Effector CD4-positive, alpha-beta T cell (primary cell): ENCODE data around the gene TRPT1.

ENCODE experiments used
- DNase-seq: peaks from one replicate; pipeline ENCODE4 v3.0.0-alpha.2; 2020

The TRPT1 gene

DNA sequence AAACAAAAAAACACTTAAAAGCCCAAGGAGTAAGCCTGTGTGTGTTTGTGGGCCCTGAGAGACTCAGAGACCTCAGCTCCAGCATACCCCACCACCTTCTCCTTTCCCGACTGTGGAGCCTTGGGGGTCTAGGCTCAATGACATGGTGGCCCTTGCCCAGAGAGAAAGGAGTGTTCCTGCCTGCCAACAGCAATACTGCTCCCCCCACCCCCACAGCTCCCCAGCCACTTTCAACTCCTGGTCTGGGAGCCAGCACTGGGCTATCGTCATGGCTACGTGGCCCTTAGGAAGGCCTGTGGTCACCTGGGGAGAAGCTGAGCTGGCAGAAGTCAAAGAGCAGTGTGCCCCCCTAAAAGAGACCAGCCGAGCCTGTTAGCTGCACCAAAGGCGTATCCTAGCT is 18.1 kb upstream of the TRPT1 start:
- no peak for DNase-seq

DNA sequence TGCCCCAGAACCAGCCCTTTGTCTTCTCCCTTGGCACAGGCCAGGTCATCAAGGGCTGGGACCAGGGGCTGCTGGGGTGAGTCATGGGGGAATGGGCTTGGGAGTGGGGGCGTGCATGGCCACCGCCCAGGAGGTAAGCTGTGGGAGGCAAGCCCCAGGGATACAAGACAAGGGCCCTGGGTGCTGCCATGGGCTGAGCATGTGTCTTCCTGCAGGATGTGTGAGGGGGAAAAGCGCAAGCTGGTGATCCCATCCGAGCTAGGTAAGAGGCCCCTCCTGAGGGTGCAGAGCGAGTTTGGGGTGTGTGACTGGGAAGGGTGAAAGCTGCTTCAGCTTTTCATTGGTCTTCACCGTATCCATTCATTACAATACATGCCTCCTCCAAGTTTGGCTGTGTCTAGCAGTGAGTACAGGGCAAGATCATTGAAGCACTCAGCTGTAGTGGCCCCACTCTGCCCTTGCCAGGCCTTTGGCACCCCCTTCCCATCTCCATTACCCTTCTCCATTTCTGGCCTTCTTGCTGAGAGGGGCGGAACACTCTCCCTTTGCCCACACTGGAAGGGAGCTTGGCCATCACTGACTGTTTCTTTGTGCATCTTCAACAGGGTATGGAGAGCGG is 17.4 kb upstream of the TRPT1 start:
- no peak for DNase-seq

DNA sequence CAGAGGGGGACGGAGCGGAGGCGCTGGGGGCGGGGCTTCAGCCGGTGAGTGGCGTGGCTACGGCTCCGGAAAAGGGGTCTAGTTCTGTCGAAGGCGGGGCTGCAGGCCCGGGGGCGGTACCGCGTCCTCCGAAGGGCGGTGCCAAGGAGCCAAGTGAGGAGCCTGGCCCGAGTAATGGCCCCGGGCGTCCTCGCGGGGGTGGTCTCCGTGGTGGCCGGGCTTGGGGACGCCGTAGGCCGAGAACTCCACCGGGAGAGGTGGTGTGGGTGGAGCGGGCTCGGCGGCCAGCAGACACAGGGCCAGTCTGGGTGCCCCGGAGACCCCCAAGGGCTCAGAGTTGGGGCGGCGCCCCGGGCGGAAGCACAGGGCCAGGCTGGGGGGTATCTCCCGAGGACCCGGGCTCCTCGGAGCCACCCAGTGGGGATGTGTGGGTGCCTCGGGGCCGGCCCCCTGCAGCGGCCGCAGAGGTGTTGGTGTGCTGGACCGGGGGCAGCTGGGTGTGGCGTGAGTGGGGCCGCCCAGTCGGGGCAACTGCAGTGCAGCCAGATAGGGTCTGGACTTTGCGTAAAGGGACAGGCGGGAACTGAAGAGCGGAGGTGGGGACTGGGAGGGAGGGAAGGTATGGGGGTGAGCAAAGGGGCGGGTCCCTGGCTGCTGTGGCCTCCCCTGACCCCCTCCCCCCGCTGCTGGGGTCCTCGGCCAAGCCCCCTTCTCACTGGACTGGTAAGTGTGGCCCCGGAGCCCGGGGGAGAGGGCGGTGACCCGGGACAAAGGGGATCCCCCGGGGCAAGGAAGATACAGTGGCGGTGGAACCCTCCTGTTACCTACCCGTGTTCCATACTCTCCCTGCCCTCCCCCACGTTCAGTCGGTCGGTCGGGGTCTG is 15.7 kb upstream of the TRPT1 start:
- no peak for DNase-seq

DNA sequence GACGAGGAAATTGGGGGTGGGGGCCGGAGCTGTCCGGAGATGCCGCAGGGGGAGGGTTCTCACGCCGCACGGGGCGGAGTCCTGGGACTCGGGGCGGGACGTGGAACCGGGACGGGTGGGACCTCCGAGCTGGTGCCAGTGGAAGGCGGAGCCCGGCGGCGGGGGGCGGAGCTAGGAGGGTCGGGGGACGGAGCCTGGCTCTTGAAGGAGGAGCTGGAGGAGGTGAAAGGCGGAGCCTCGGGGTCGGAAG is 15.2 kb upstream of the TRPT1 start:
- DNase-seq, result peak; percentile 98

DNA sequence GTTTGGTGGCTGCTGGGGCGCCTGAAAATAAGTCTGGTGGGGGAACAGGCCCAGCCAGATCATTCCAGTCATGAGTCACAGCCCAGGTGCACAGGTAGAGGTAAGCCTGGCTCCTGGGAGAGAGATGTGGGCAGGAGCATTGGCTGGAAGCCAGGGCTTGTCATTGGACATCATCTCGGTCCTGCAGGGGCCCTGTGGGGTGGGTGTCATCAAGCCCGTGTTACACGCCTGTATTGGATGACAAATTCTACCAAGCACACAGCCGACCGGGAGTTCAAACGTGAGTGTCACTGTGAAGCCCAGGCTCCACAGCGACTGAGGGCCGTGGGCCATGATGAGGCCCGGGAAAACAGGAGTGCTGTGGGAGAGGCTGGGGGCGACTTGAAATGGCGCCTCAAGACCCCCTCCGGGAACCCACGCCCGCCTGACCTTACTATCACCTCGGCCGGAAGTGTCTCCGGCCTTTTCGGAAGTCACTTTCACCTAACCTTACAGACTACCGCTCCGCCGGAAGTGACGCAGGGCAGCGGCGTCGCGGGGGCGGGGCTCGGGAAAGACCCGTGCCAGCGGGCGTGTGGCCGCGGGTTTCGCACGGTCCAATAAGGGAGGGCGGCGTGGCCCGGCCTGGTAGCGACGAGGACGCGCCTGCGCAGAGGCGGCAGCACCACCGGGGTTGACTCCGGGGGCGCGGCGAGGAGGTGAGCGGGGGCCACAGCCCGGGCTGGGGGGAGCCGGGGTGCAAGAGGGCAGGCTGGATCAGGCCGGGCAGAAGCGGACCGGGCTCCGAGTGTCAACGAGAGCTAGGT is 14.7 kb upstream of the TRPT1 start, which contains the start of gene FKBP2:
Gene FKBP2 (plus strand): TSS at position 661 of the 806 bp plus-strand sequence. CDS start 1,293 bp downstream, outside the sequence.
- DNase-seq, result peak; percentile 97

DNA sequence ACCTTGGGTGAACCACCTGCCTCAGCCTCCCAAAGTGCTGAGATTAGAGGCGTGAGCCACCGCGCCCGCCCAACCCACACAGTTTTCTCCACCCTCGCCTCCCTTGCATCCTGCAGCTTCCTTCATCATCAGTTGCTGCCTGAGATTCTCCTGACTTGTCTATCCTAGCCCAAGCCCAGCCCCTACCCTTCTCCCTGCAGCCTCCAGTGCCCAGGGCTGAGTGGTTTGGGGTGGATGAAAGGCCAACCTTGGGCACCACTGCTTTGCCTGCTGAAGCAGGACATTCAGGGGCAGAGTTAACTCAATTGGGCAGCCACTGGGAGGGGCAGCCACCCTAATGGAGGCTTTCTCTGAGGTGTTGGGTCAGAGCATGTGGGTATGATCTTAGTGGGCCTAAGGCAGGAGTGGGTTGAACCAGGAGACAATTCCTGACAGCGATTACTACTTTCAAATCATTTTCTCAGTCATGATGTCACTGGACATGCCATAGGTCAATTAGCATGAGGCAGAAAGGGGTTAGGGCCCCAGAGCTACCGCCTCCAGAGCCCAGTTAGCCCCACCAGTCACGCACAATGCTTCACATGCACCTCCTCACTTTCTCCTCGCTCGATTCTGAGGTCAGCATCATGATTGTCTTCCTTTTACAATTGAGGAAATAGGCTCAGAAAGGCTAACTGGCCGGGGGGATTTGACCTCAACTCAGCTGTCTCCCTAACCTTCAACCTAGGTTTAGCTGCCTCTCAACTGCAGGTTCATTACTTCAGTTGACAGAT is 13.9 kb upstream of the TRPT1 start:
- DNase-seq, result no peak

DNA sequence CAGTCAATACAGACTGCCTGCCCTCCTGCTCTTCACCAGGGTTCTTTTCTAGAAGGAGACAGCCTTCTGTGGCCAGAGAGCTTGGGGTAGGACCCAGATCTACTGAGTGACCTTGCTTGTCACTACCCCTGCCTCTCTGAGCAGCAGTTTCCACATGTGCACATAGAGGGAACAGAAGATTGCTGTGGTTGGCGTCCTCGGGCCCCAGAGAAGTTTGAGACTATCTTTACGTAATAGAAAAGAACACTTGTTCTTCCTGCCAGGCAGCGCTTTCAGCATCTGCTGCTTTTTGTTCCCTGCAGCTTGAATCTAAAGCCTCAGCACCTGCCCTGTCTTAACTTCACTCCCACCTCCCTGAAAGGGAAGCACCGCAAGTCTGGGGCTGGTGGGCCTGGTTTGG is 13.0 kb upstream of the TRPT1 start:
- DNase-seq, result no peak

DNA sequence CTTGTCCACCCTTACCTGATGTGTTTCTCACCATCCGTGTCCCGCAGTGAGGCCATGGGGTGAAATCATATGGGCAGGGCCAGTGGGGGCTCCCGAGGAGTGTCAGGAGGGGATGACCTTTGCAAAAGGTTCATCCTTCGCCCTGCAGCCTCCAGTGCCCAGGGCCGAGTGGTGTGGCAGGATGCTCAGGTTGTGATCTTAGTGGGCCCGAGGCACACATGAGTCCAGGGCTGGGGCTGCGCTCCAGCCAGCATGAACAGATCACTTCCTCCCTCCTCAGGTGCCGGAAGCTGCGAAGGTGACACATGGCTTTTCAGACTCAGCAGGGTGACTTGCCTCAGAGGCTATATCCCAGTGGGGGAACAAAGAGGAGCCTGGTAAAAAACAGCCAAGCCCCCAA is 12.1 kb upstream of the TRPT1 start:
- DNase-seq, result no peak

DNA sequence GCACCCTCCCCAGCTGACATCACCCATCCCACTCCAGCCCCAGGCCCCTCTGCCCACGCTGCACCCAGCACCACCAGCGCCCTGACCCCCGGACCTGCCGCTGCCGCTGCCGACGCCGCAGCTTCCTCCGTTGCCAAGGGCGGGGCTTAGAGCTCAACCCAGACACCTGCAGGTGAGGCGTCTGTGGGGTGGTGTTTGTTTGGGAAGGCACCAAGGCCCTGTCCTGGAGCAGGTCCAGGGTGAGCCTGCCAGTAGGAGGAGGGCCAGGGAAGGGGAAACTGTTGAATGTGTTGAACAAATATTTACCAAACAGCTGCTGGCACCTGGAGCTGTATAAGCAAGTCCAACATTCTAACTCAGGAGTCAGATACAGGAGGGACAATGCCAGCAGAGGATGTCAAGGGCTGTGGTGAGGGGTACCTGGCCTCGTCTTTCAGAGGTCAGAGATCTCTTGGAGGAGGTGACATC is 11.5 kb upstream of the TRPT1 start:
- no peak for DNase-seq

DNA sequence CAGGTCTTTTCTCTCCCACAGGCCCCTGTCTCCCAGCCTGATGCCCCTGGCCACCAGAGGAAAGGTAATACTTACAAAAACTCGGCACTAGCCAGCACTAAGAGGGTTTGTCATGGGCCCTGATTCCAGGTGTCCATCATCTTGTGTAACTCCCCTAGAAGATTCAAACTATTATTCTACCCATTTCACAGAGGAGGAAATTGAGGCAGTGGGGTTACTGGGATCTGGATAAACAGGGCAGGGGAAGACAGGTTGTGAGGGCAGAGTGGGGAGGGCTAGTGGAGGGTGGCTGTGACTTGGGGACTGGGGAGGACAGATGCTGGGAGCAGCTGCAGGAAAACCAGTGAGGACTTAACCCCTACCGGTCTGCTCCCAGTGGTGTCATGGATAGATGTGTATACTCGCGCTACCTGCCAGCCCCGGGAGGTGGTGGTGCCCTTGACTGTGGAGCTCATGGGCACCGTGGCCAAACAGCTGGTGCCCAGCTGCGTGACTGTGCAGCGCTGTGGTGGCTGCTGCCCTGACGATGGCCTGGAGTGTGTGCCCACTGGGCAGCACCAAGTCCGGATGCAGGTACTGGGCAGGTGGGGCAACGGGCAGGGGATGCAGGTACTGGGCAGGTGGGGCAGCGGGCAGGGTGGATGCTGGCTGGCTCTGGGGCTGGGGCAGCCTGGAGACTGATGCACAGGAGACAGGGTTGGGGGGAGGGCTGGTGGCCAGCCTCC is 9.6 kb upstream of the TRPT1 start:
- DNase-seq, result no peak

DNA sequence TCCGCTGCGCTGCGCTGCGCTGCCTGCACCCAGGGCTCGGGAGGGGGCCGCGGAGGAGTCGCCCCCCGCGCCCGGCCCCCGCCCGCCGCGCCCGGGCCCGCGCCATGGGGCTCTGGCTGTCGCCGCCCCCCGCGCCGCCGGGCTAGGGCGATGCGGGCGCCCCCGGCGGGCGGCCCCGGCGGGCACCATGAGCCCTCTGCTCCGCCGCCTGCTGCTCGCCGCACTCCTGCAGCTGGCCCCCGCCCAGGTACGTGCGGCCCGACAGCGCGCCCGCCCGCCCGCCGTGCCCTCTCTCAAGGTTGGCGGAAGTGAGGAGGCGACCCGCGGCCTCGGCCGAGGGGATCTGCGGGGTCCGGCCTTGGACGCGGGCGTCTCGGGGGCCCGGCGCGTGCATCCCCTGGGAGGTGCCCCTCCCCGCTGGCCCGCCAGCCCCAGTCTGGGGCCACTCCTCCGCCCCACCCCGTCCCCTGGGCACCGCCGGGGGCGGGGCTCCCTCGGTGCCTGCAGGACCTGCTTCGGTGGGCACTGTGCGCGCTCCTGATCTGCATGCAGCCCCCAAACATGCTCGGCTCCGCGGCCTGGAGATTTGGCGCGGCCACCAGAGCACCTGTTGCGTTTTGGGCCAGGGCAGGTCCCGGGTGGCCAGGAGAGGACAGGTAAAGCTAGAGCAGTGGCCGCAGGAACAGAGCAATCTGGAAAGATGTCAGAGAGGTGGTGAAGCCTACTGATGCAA is 8.8 kb upstream of the TRPT1 start:
- DNase-seq, result peak; percentile 35

DNA sequence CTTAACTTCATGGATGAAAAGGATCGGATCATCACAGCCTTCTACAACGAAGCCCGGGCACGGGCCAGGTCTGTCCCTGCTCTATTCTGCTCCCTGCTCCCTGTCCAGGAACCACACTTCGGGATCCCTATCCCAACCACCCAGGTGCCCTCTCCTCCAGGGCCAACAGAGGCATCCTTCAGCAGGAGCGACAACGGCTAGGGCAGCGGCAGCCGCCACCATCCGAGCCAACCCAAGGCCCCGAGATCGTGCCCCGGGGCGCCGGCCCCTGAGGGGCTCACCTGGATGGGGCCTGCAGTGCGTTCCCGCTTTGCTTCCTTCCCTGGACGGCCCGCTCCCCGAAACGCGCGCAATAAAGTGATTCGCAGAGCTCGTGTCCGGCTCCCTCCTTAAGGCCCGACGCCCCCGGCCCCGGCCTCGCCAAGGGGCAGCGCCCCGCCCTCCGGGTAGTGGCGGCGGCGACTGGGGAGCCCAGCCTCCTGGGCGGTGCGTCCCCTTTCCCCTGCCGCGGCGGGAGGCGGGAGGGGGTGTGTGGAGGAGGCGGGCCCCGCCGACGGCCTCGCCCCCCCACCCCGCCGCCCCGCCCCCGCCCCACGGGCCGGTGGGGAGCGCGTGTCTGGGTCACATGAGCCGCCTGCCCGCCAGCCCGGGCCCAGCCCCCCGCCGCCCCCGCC is 8.1 kb upstream of the TRPT1 start, which contains the start of gene VEGFB:
Gene VEGFB (plus strand): TSS at position 672 of the 674 bp plus-strand sequence. CDS start 250 bp downstream, outside the sequence.
- DNase-seq, result peak; percentile 65

DNA sequence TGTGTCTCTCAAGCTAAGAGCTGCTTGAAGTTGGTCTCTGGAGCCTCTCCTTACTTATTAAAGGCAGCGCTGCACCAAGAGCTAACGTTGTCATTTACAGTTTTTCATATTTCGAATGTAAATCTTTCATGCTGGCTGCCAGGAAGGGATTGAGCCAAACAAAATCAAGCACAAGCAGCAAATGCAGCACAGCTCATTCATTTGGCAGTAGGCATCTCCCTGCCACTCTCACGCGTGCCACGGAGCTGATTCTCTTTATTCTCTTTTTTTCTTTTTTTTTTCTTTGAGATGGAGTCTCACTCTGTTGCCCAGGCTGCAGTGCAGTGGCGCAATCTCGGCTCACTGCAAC is 7.0 kb upstream of the TRPT1 start:
- DNase-seq, result no peak

DNA sequence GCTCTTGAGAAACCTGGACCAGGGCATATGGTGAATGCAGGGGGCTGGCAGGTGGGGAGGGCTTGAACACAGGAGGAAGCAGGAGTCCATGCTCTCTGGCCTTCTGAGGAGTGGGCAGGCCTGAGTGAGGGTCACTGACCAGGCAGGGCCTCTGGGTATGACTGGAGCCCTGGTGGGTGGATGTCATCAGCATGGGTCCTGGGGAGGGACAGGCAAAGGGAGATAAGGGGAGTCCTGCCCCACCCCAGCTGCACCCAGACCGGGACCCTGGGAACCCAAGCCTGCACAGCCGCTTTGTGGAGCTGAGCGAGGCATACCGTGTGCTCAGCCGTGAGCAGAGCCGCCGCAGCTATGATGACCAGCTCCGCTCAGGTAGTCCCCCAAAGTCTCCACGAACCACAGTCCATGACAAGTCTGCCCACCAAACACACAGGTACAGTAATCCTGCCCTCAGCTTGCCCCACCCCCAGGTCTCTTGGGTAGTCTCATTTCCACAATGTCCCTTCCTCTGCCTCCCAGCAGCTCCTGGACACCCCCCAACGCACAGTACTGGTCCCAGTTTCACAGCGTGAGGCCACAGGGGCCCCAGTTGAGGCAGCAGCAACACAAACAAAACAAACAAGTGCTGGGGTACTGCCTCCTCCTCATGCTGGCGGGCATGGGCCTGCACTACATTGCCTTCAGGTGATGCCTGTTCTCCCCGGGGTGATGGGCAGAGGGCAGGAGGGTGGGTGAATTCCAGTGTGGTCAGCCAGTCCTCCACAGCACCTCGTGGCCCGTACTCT is 6.4 kb upstream of the TRPT1 start:
- DNase-seq, result no peak

DNA sequence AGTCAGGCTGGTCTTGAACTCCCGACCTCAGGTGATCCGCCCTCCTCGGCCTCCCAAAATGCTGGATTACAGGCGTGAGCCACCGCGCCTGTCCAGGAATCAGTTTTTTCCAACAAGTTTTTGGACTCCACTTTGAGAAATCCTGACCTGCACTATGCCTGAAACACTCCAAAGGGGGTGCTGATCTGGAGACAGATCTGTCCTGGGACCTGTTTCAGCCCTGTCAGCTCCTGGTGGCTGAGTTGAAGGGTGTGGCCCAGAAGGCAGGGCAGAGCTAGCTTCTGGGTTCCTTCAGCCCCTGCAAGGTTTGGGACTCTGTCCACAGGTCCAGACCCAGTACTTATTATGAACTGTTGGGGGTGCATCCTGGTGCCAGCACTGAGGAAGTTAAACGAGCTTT is 5.6 kb upstream of the TRPT1 start:
- DNase-seq, result no peak

DNA sequence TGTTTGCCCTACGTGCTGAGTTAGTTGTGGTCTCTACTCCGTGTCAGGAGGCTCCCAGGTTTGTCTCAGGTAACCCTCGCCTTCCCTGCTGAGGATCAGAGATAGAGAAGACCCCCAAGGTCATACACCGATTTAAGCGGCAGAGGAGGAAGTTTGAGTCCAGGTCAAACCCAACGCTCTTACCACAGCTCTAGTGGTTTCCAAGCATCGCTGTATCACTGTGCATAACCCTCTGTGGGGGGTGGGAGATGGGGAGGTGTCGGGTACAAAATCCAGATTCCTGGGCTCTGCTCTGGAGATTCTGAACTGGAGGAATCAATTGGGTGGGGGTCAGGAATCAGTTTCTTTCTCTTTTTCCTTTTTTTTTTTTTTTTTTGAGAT is 5.0 kb upstream of the TRPT1 start:
- DNase-seq, result no peak

DNA sequence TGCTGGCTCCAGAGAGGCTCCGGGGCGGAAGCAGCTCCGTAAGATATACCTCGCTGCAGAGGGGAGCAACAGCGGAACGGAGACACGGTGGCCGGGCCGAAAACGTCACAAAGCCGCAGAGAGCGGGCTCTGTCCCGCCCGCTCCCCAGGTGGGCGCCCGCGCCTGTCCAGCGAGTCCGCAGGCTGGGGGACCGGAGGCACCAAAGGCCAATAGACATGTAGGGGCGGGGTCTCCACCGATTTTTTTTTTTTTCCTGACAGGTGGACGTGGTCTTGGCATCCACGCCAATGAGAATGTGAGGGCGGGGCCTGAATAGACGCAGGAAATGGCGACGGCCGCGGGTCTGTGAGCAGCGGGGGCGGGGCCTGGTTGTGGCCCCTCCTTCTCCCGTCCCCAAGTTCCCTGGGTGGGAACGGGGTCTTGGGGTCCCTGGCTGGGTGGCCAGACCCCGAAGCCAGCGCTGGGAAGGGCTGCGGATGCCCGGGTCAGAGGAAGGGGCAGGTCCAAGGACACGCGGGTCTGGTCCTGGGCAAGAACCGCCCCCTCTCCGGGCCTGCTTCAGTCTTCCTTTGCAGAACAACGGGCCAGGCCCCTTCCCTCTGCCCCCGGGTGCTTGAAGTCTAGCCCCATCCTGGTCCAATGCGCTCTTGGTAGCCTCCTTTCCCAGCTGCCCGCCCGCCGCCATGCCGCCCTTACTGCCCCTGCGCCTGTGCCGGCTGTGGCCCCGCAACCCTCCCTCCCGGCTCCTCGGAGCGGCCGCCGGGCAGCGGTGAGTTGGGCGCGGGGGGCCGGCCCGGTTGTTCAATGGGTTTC is 4.4 kb upstream of the TRPT1 start, which contains the start of gene DNAJC4:
Gene DNAJC4 (plus strand): TSS at position 378 of the 814 bp plus-strand sequence. CDS start 307 bp downstream, at position 685.
- peak; percentile 87 for DNase-seq

DNA sequence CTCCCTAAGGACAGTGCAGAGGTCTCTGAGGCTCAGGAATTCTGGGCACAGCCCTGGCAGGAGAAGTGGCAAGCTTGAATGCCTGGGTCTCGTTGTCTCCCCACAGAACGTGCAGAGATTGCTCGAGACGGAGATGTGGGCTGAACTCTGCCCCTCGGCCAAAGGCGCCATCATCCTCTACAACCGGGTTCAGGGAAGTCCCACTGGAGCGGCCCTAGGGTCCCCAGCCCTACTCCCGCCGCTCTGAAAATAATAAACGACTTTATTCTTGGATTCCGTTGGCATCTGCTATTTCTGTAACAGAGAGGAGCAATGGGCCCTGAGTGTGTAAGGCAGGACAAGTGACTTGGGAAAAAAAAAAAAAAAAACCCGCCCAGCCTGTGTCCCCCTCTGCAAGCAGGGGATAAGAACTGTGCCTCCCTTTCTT is 3.8 kb upstream of the TRPT1 start:
- DNase-seq, result no peak
